OCI-LY1 (cell line): ENCODE measurements around the gene HDAC10.

Experiments
- H2AFZ ChIP-seq: fragments of 200-600 bp; sonication (generic), shearing (Covaris generic); 2 replicates; pipeline ENCODE4 v1.6.0; 2014; ENCODE audit warnings: antibody characterized with exemption, mild to moderate bottlenecking, low read length
- H3F3A ChIP-seq: fragments of 200-600 bp; sonication (generic), shearing (Covaris generic); 2 replicates; pipeline ENCODE4 v1.6.0; 2014; ENCODE audit warnings: mild to moderate bottlenecking, antibody characterized with exemption, low read length, moderate library complexity; ENCODE audit not compliant: insufficient read depth
- H3K27ac ChIP-seq: fragments of 200-600 bp; sonication (generic); 2 replicates; pipeline ENCODE4 v1.5.1; 2014; ENCODE audit warnings: low read length, mixed run types, mild to moderate bottlenecking, low read depth; ENCODE audit not compliant: poor library complexity, severe bottlenecking
- H3K27me3 ChIP-seq: fragments of 200-600 bp; sonication (generic); 2 replicates; pipeline ENCODE4 v1.6.0; 2014; ENCODE audit warnings: antibody characterized with exemption, mild to moderate bottlenecking, low read length, moderate library complexity; ENCODE audit not compliant: insufficient read depth
- H3K36me3 ChIP-seq: fragments of 200-600 bp; sonication (generic); 2 replicates; pipeline ENCODE4 v1.6.1; 2014; ENCODE audit warnings: mild to moderate bottlenecking, antibody characterized with exemption, low read length, moderate library complexity, mixed read lengths; ENCODE audit not compliant: insufficient read depth
- H3K4me1 ChIP-seq: fragments of 200-600 bp; sonication (generic); 2 replicates; pipeline ENCODE4 v1.5.1; 2014; ENCODE audit warnings: mild to moderate bottlenecking, low read length, moderate library complexity; ENCODE audit not compliant: insufficient read depth, severe bottlenecking
- H3K4me2 ChIP-seq: fragments of 200-600 bp; sonication (generic), shearing (Covaris generic); 2 replicates; pipeline ENCODE4 v1.6.1; 2014; ENCODE audit warnings: low read length
- H3K4me3 ChIP-seq: fragments of 200-600 bp; sonication (generic); 2 replicates; pipeline ENCODE4 v1.5.1; 2014; ENCODE audit warnings: low read length, low read depth, mild to moderate bottlenecking, mixed read lengths; ENCODE audit not compliant: poor library complexity, severe bottlenecking
- H3K79me2 ChIP-seq: fragments of 200-600 bp; shearing (Covaris generic); 2 replicates; pipeline ENCODE4 v1.6.1; 2016; ENCODE audit warnings: mixed run types, low read length, mixed read lengths; ENCODE audit not compliant: insufficient read depth
- H3K9ac ChIP-seq: fragments of 200-600 bp; sonication (generic), shearing (Covaris generic); 2 replicates; pipeline ENCODE4 v1.6.1; 2014; ENCODE audit warnings: mild to moderate bottlenecking, low read length, mixed read lengths
- H3K9me2 ChIP-seq: fragments of 200-600 bp; sonication (generic), shearing (Covaris generic); 2 replicates; pipeline ENCODE4 v1.6.1; 2014; ENCODE audit warnings: low read depth, mild to moderate bottlenecking, low read length, mixed read lengths
- H3K9me3 ChIP-seq: fragments of 200-600 bp; shearing (Covaris generic); 2 replicates; pipeline ENCODE4 v1.6.1; 2014; ENCODE audit warnings: low read length, mixed read lengths
- H4K20me1 ChIP-seq: fragments of 200-600 bp; sonication (generic), shearing (Covaris generic); 2 replicates; pipeline ENCODE4 v1.6.0; 2016; ENCODE audit warnings: mild to moderate bottlenecking, low read length; ENCODE audit not compliant: insufficient read depth
- CTCF ChIP-seq: fragments of 200-600 bp; sonication (generic), shearing (Covaris generic); IDR thresholded peaks from 2 replicates; pipeline ENCODE4 v1.5.1; 2017; ENCODE audit warnings: mild to moderate bottlenecking, antibody characterized with exemption, low read length, moderate library complexity, mixed read lengths
- EZH2 ChIP-seq: fragments of 200-600 bp; sonication (generic), shearing (Covaris generic); IDR thresholded peaks from 2 replicates; pipeline ENCODE4 v1.8.0; 2017; ENCODE audit warnings: borderline replicate concordance, mixed run types, mild to moderate bottlenecking, antibody characterized with exemption, low read length, moderate library complexity, mixed read lengths

Gene HDAC10

GRCh38 chr22:50196256-50196655 is 54.8 kb downstream of the HDAC10 start:
- H3K9me3 ChIP-seq: no peaks in the 10 kb centered on the region
- H2AFZ ChIP-seq: no peak overlapping the region
- no peaks in the 10 kb centered on the region for H3K9me2 ChIP-seq
- H3K4me2 ChIP-seq: peak overlapping the region; percentile 14; the same call in 1 of the 2 replicates
- H3K27me3 ChIP-seq: no peaks in the 10 kb centered on the region
- no peak overlapping the region; the same call in 1 of the 2 replicates for H3K9ac ChIP-seq
- H3F3A ChIP-seq: peaks cover 13% of the 10 kb centered on the region
- H4K20me1 ChIP-seq: no peaks in the 10 kb centered on the region
- no peak overlapping the region for H3K4me3 ChIP-seq
- H3K4me1 ChIP-seq: peaks cover 76% of the 10 kb centered on the region
- H3K36me3 ChIP-seq: peaks cover 67% of the 10 kb centered on the region
- TF ChIP-seq EZH2: no peak
- TF ChIP-seq CTCF: 0 out of 2 replicates have a peak, but pooled peaks have one; percentile 5
- no peaks in the 10 kb centered on the region for H3K79me2 ChIP-seq
- peak overlapping the region; percentile 100 for H3K27ac ChIP-seq
